NCI-H1930 (cell line): ENCODE data around the gene TMEM178A.
"Not testable (repeated sequence)": the region's sequence is repeated elsewhere in the genome, so short reads cannot be mapped to it uniquely, and the experiment has no call there.

Experiments
- DNase-seq, 2 experiments: peaks; one replicate each; lab custom pipeline; 2025; lab: John Stamatoyannopoulos, UW

TMEM178A gene

DNA sequence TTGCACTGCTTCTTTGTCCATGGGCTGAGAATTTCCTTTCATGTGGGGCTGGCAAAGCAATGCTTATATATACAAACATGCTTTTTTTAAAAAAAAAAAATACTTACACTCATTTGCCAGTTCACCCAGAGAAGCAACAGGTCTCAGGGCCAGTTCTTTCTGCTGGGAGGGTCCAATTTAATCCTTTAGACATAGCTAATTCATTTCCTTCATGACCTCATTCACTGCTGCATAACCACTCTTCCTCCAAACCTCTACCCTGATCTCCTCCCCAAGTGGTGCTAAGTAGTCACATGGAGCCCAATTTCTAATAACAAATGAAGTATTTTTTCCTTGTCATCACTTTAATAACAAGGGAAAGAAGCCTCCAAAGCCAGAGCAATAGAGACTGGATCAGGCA lies 17.1 kb upstream of the TMEM178A start:
- no peak for DNase-seq

DNA sequence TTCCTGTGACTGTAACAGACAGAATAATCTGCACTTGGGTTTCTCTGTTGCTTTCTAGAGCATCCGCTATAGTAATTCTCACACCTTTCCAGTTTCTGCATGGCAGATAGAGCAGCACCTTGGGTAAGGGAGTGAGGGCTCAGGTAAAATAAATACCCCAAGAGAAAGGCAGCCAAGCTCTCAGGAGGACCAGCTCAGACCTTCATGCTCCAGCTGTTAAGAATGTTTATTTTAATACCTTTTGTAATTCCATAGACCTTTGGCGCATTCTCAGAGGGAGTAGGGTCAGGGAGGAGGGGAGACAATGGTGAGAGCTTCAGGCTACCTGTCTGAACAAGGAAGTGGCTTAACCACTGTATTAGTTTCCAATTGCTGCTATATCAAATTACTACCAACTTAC lies 16.2 kb upstream of the TMEM178A start:
- DNase-seq: no peak

DNA sequence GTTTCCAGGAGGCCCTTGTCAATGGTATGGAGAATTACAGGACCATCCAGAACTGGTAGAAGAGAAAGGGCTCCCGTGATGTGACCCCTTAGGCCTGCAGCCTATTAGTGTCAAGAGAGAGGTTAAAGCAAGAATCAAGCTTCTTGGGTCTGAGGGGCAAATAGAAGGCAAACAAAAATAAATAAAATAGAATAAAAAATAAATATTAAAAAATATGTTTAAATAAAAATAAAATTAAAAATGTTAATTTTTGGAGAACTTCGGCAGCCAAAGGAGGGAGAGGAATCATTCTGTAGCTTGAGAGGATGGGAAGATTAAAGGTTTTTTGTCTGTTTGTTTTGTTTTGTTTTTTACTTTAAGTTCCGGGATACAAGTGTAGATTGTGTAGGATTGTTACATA lies 15.2 kb upstream of the TMEM178A start:
- no peak for DNase-seq

DNA sequence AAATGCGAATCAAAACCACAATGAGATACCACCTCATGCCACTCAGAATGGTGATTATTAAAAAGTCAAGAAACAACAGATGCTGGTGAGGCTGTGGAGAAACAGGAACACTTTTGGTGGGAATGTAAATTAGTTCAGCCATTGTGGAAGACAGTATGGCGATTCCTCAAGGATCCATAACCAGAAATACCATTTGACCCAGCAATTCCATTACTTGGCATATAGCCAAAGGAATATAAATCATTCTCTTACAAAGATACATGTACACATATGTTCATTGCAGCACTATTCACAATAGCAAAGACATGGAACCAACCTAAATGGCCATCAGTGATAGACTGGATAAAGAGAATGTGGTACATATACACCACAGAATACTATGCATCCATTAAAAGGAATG lies 9.5 kb upstream of the TMEM178A start:
- DNase-seq: not testable (repeated sequence)

DNA sequence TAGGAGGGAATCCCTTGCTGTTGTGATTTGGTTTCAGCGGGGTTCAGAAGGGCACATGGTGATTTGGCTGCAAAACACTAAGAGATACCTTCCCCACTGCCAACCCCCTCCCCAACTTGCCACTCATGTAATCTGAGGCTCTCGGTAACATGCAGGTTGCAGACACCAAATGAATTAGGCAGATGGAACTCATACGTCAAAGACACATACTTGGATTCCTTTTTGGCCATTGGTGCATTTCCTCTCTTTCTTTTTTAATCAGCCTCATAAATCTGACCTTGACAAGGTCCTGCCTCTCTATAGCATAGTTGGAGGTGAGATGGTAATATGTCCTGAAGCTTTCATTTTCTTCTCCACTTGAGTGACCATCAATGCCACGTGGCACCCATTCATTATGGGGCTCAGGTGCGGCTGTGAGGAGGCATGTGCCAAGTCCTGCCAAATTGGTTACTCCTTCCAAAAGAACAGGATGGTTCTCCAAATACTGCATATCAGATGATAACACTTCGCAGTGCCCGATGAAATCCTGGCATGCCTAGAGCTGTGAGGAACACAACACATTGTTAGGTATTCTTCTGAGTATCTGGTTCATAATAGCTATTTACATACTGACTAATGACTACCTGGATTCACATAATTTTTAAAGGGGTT lies 8.3 kb upstream of the TMEM178A start:
- no peak for DNase-seq

DNA sequence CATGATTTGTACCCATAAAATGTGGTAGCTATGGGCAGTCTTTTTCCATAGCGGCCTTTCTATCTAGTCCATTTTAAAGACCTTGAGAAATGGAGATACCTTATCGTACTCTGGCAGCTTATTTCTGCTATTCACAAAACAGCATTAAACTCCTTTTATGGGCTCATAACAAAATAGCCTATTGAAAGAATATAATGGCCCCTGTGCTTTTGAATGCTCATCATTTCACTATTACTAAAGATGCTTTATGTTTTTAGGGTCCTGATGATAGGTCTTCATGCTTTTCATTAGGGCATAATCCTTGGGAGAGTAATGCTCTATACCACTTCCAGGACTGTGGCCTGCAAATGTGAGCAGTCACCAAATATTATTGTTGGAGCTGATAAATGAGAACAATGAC lies 7.3 kb upstream of the TMEM178A start:
- no peak for DNase-seq

DNA sequence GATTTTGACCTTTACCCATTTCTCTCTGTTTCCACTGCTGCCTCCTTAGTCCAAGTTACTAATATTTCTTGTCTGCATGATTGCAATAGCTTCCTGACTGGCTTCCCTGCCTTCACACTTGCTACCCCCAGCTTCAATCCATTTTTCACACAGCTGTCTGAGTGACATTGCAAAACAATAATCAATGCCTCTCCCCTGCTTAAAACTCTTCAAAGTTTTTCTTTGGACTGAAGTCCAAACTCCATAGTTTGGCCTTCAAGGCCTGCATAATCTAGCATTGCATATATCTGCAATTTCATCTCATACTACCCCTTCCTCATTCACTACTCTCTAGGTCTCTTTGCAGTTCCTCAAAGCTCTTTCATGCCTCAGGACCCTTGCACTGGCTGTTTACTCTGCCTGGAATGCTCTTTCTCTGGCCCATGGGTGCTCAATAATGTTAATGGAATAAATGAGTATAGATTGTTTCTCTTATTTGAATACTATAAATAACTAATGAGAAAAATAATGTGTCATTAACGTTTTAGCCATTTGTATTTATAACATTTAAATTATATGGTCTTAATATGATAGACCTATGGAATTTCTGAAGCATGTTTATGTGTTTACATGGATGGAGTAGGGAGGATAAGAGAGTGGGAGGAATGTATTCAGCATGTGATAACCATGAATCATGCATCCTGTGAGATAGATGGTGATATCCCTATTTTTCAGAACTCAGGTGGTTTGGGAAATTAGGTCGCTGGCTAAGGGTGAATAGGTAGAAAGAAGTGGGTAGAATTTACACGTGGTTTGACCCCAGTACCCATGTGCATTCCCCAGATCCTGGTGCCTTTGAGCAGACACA lies 5.7 kb upstream of the TMEM178A start:
- DNase-seq: no peak

DNA sequence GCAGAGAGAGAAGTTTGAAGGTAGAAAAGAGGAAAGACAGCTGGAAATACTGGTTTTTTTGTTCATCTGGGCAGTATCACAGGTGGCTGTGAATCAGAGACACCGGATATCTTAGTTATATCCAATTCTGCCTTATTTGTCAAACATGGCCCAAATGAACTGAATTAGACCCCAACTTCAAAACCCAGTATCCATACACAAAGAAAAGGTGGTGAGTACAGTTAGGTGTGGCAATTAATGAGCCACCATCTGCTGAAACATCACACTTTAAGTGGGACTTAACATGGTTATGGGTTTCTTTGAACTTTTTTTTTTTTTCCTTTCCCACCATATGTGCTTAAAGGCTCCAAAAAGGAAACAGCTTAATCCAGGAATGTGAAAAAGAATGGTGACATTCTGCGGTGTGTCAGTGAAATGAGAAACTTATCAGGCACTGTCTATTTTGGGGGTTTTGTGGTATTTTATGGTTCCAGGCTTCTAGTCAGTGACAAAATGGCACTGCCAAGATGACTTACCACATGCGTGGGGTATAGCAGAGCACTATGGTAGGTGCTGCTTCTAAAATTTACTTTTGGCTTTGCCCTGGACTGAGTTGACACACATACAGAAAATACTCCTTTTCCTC lies 5.0 kb upstream of the TMEM178A start:
- DNase-seq: no peak

DNA sequence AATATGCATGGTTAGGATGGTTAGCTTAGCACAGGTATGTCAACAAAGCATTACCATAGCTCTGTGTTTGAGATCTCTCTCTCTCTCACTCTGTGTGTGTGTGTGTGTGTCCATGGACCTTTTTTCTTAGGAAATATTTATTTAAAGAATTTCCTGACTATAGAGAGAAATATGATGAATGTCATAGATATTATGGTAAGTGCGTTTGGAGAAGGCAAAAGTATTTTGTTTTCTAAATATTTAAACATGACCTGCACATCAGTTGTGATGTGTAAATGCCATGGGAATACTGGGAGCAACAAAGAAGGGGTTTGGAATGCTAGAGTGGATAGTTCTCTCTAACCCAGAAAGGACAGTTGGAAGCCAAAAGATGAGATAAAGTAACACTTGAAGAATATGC lies 3.9 kb upstream of the TMEM178A start:
- no peak for DNase-seq

DNA sequence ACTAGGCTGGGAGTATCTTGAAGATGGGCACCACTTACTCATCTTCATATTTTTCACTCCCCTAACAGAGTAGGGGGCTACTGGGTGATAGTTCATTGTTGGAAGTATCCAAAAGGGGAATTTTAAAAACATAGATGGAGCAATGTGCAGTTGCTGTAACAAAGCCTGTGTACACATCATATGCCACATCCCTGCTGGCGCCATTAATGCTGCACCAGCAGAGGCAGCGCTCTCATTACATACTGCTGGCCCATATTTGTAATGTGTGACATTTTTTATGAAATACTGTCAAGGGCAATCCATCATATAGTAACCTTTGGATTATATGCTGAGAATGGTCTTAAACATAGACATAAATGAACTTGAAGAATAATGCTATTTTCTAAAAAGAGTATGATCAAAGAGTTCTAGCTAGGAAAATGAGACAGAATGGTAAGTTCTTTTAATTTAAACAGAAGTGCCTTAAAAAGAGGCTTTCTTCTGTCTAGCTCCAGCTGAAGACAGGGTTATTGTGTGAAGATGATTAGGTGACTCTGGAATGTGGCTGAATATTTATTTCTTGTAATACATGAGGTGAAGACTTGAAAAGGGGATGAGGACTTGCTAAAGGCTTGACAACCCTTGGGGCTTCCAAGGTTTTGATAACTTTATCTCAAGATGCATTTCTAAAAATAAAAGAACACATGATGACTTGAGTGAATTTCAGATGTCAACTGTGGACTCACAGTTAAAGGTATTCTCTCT lies 2.4 kb upstream of the TMEM178A start:
- DNase-seq: peak; percentile 44 to 47

DNA sequence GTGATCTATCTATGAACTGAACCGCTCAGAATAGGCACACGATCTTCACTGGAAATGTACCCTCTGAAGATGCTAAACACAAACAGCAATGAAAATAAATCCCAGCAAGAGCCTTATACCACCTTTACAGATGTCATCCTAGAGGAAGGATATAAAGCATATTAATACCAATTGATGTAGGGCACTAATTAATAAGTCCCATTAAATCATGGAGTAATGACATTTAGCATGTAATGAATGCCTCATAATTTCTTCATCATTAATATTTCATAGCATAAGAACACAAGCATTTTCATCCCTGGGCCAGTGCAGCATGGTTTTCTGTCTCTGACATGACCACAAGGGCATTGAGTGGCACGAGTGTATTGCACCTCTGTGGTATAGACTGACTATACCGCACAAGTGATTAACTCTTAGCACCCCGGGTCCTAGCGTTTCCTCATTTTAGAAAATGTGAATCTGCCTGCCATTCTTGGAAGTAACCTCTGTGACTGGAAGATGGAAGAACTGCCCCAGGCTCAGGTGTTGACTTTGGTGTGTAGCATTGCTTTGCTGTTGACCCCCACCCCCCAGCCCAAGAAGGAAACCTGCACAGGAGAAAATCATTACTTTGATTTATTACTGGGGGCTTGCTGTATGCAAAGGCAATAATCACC lies 1.4 kb upstream of the TMEM178A start:
- DNase-seq: peak in 1 of 2 experiments; percentile 34

DNA sequence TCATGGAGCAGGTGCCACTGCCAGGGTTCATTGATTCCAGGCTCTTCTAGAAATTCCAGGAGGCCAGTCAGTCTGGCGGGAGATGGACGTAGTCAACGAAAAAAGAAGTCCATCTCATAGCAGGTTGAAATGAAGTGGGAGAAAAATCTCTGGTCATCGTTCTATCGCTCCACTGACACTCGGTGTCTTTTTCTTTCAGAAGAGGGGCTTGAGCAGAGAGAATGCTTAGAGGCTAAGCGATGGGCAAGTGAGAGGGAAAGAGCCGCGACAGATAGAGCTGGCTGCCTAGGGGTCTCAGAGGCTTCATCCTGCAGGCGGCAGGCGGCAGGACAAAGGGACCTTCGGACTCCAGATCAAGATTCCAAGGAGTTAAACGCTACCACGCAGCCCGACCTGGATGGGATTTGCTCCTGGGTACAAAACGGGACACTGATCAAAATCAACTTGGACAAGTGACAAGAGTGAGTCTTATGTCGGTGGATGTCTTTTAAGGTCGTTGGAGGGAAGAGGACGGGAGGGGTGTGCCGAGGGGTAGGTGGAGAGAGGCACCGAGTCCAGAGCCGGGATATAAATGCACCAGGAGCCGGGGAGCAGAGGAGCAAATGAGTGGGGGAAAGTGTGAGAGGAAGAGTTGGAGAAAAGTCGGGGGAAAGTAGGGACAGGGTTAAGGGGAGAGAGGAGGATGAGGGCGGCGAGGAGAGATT lies 677 bp upstream of the TMEM178A start:
- DNase-seq: peak in 1 of 2 experiments; percentile 44

DNA sequence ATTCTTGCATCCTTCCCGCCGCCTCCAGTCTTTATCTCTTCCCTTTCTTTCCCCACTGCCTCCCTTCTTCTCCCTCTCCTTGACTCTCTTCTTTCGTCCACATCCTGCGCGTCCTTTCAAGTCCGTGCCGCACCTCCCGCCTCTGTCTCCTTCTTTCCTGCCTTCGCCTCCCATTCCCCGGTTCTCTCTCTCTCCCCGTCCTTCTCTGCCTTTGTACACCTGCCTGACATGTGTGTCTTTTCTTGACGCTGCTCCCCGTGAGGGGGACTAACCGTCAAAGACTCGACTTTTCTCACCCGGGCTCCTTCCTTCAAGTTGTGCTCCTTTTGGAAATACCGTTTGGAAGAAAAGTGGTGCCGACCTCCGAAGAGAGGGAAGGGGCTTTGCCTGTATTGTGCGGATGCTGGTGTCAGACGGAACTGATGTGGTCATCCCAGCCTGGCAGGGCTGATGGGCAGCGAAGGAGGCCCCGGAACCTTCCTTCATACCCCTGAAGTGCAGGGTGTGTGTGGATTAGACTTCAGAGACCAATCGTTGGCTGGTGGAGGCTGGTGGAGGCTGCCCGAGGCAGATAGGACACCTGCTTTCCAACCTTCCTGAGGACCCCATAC lies 879 bp downstream of the TMEM178A start:
- DNase-seq: no peak

DNA sequence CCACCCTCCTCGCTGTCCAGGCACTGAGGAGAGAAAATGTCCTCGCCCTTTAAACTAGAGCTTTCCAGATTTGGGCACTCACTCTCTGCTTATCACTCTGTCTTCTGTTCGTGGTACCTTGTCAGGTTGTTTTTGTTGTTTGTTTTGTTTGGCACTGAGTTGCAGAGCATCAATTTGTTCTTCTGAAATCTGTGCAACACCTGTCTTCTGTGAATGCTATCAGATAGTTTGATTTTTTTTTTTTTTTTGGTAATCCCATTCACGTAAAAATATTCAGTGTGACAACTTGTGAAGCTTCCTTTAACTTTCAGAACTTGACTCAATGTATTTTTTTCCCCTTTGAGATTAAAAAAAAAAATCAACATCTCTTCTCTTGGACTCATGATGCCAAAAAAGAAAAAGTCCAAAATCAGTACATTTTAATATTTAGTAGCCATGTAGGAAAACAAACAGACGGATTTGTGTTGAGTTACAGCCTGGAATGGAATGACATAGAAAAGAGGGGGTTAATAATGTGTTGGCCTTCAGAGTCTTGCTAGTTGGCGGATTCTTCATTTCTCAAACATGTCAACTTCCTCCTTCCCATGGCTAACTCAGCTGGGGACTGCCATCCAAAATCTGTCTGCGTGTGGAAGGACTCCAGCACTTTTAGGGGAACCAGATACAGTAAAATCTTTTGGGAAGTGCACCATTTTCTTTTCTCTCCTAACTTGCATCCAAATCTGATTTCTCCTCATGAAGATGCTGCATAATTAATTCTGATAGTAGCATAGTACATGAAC lies 1.6 kb downstream of the TMEM178A start:
- DNase-seq: no peak

DNA sequence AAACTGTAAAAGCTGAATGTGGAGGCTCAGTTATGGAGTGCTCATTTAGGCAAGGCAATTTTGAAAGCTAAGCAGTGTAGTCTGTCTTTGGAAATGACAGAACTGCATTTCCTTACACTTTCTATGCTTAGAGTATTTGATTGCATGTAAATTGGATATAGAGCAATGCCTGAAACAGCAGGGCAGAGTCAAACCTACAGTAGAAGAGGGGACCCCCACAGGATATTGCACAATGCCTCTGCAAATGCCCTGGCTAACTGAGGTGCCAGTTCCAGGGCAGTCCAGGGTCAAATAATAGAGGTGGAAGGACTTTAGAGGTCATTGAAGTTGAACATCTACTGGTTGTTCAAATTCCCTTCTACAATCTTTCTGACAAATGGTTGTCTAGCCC lies 2.2 kb downstream of the TMEM178A start:
- DNase-seq: no peak

DNA sequence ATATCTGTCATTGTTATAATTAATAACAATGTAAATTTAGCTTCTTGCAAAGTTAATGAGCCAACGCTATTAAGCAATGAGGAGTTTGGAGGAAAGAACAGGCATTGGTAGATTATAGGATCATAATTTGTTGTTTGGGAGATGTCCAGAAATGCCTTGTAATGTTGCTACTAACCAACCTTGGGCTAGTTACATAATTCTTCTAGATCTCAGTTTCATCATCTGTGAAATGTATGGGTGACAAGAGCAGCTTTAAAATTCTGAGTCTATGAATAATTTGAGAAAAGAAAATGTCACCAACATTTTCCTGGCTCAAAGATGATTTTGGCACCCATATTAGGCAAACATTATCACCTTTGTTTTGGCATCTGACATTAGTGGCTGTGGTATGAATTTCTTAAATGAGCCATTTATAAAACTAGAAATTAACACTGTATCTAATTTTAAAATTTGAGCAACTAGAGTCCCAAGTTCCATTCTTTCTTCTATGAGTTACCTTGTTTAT lies 2.9 kb downstream of the TMEM178A start:
- no peak for DNase-seq

DNA sequence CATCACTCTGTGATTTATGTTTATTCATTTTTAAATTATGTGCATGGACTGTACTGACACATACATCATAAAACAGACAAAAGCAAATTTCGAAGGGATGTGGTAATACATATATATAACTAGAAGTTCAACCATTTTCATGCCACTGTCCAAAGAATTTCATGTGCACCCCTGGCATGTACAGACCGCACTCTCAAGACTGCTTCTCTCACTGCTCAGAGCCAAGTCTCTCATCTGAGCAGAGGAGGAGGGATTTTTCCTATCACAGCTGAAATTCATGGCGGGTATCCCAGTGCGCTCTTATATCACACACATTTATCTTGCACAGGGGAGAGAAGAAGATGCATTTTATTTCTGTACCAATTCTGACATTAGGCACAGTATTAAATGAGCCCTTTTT lies 5.9 kb downstream of the TMEM178A start:
- no peak for DNase-seq

DNA sequence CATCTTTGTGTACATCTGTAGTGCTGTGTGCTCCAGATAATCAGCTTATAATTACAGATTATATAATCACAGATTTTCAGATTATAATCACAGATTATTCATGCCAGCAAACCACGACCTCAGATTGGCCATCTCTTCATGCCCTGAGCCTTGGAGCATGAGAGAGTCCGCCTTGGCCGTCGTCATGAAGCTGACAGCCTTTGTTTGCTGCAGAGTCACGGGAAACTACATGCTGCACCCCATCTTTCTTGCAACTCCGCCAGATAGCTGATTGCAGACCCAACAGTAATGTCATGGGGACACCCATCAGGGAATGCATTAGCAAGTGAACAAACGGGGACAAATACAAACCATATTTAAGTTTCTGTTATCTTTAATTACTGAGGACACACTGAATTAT lies 7.3 kb downstream of the TMEM178A start:
- DNase-seq: no peak

DNA sequence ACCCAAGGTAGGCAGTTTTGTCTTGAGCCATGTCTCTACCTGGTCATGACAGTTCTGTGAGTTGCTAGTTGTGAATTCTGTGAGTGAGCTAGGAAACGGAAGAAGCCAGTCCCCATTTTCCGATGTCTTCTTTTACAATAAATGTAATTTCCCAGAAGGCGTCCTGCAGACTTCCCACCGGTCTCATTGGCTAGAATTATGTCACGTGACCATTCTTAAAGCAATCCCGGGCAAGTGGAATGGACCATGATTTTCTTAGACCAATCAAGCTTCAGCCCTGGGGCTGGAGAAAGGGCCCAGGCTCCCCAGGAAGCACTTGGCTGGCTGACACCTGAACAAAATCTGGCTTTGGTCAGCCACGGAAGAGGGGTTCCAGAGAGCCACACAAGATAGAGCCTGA lies 10.6 kb downstream of the TMEM178A start:
- DNase-seq: no peak

DNA sequence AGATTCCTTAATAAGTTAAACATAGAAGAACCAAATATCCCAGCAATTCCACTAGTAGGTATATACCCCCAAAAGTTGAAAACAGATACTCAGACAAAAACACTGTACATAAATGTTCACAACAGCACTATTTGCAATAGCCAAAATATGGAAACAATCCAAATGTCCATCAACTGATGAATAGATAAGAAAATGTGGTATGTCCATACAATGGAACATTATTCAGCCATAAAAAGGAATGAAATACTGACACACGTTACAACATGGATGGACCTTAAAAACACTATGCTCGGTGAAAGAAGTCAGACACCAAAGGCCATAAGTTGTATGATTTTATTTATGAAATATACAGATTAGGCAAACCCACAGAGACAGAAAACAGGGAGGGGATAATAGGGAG lies 12.5 kb downstream of the TMEM178A start:
- DNase-seq: no peak
